ENCODE results near the gene ZDHHC6. TPM values are rescaled to one million over a fixed set of nuclear protein-coding genes. Genes with fewer than 3 reads are reported as not detected.
"Not testable (repeated sequence)": the region's sequence is repeated elsewhere in the genome, so short reads cannot be mapped to it uniquely, and the experiment has no call there.

ZDHHC6 gene
- total RNA-seq, 4 donors from 2014 or later, result 26.5 to 39.2 (median 34.1) TPM

DNA sequence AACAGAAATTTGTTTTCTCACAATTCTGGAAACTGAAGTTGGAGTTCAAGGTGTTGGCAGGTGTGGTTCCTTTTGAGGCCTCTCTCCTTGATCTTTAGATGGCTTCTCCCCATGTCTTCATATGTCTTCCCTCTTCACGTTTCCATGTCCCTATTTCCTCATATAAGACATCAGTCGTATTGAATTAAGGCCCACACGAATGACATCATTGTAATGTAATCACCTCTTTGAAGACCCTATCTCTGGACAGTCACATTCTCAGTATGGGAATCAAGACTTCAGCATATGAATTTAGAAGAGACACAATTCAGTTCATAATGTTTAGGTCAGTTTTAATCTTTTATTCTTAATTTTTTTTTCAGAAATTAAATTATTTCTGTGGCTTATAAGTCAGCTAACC is 20.1 kb upstream of the ZDHHC6 start:
- Histone ChIP-seq H3K27me3 (no peaks in the 10 kb centered on the region), H3K36me3 (peaks cover 12 to 16% of the 10 kb centered on the region in 2 donors), H3K9me3 (no peaks in the 10 kb centered on the region), H3K4me1 (no peaks in the 10 kb centered on the region), H3K4me3 (replicated peaks in 1 of 3) (no peak overlapping the region), H3K27ac (no peak overlapping the region)
- WGBS, 2 donors, result 92 to 95% methylated on average over 3 of the region's 3 CpGs
- no peak for TF ChIP-seq POLR2A (IDR thresholded peaks at IDR 0.05)
- TF ChIP-seq, protein P1, sequence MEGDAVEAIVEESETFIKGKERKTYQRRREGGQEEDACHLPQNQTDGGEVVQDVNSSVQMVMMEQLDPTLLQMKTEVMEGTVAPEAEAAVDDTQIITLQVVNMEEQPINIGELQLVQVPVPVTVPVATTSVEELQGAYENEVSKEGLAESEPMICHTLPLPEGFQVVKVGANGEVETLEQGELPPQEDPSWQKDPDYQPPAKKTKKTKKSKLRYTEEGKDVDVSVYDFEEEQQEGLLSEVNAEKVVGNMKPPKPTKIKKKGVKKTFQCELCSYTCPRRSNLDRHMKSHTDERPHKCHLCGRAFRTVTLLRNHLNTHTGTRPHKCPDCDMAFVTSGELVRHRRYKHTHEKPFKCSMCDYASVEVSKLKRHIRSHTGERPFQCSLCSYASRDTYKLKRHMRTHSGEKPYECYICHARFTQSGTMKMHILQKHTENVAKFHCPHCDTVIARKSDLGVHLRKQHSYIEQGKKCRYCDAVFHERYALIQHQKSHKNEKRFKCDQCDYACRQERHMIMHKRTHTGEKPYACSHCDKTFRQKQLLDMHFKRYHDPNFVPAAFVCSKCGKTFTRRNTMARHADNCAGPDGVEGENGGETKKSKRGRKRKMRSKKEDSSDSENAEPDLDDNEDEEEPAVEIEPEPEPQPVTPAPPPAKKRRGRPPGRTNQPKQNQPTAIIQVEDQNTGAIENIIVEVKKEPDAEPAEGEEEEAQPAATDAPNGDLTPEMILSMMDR (IDR thresholded peaks at IDR 0.05), result no peak
- intact Hi-C loops (cut with DNase I), result no loop called here
- no peak for DNase-seq

DNA sequence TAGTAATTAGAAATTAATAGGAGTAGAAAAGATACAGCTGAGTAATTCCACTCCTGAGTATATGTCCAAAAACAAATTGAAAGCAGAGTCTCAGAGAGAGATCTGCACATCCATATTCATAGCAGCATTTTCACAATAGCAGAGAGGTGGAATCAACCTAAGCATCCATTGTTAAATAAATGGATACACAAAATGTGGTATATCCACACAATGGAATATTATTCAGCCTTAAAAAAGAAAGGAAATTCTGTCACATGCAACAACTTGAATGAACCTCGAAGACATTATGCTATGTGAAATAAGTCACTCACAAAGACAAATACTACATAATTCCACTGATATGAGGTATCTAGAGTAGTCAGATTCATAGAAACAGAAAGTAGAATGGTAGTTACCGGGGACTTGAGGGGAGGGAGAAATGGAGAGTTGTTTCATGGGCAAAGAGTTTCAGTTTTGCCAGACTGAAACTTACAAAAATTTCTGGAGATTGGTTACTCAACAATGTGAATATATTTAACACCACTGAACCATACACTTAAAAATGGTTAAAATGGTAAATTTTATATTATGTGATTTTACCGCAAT is 18.7 kb upstream of the ZDHHC6 start:
- Histone ChIP-seq H3K4me3 (replicated peaks in 1 of 3) (no peak overlapping the region), H3K27me3 (no peaks in the 10 kb centered on the region), H3K4me1 (no peaks in the 10 kb centered on the region), H3K9me3 (no peaks in the 10 kb centered on the region), H3K27ac (no peak overlapping the region), H3K36me3 (peaks cover 12 to 16% of the 10 kb centered on the region in 2 donors)
- no peak for DNase-seq
- TF ChIP-seq, protein P1 (IDR thresholded peaks at IDR 0.05), result no peak
- no peak for TF ChIP-seq POLR2A (IDR thresholded peaks at IDR 0.05)
- intact Hi-C loops (cut with DNase I), result no loop called here
- WGBS, 2 donors, result 93 to 96% methylated on average over 3 of the region's 3 CpGs

DNA sequence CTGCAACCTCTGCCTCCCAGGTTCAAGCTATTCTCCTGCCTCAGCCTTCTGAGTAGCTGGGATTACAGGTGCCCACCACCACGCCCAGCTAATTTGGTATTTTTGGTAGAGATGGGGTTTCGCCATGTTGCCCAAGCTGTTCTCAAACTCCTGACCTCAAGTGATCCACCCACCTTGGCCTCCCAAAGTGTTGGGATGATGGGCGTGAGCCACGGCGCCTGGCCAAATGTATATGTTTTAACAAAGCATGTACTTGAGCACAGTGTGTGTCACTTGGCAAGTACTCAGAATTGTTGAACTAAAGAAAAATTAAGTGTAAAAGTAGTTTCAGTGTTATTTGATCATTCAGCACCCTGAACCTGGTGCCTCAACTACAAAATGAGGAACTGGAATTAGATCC is 17.4 kb upstream of the ZDHHC6 start:
- H3K9me3 ChIP-seq; H3K27me3 ChIP-seq; DNase-seq; H3K4me1 ChIP-seq; H3K27ac ChIP-seq; H3K4me3 ChIP-seq (replicated peaks in 1 of 3); intact Hi-C loops (cut with DNase I): not testable (repeated sequence)
- 94 to 98% methylated on average over 5 of the region's 5 CpGs for WGBS, 2 donors
- peaks cover 12 to 16% of the 10 kb centered on the region in 2 donors for H3K36me3 ChIP-seq

DNA sequence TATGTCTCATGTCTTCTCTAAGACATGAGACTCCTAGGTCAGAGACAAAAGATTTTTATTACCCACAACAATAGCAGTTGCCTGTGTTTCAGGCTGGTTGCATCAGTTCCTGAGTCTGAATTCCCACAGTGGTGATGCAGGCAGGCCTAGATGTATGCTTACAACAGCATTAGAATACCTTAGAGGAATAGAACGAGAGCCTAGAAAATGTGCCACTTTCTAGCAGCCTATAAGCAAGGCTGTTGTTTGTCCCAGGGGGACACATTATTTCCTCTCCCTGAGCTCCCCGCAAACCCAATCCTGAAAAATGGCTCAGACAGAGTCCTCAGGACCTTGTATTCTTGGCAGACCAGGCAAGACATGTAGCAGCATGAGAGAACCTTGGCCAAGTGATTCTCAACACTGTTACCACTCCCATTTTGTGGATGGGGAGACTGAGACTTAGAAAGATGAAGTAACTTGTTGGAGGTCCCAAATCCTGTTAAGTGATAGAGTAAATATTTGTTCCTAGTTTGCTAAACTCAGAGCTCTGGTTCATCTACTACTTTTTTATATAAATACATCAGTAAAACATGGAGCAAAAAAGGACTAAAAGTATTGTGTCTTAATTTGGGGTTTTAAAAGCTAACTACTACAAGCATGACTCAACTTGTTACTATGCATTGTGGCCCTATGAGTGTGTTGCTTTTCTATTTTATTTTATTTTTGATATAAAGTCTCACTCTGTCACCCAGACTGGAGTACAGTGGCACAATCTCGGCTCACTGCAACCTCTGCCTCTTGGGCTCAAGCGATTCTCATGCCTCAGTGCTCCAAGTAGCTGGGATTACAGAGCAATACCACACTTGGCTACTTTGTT is 14.5 kb upstream of the ZDHHC6 start:
- Histone ChIP-seq H3K4me3 (replicated peaks in 1 of 3) (no peak overlapping the region), H3K4me1 (no peaks in the 10 kb centered on the region), H3K27ac (no peak overlapping the region), H3K9me3 (no peaks in the 10 kb centered on the region), H3K36me3 (peaks cover 12 to 16% of the 10 kb centered on the region in 2 donors), H3K27me3 (no peaks in the 10 kb centered on the region)
- TF ChIP-seq, protein P1 (IDR thresholded peaks at IDR 0.05), result no peak
- TF ChIP-seq POLR2A (IDR thresholded peaks at IDR 0.05), result no peak
- WGBS, 2 donors, result 96 to 98% methylated on average over 4 of the region's 4 CpGs
- no peak for DNase-seq
- intact Hi-C loops (cut with DNase I), result no loop called here

DNA sequence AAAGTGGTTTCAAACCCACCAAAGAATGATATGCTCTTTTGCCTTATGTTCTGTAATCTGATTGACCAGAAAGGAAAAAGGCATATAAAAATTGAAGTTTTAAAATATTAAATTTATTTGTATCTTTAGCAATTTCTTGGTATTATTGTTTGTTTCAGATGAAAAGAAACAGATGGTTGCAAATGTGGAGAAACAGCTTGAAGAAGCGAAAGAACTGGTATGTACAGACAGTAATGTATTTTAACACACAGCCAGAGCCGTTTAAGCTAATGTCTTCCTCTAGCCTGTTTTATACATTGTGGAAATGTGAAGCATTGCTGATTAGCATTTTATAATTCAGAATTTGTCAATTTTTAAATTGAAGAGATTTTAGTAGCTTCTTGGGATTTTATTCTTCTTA is 13.7 kb upstream of the ZDHHC6 start:
- 95% methylated on average over 2 of the region's 2 CpGs for WGBS, 2 donors
- H3K4me3 ChIP-seq (replicated peaks in 1 of 3), result no peak overlapping the region
- peaks cover 8 to 9% of the 10 kb centered on the region in 2 donors for H3K36me3 ChIP-seq
- TF ChIP-seq, protein P1 (IDR thresholded peaks at IDR 0.05), result no peak
- no peak for TF ChIP-seq POLR2A (IDR thresholded peaks at IDR 0.05)
- intact Hi-C loops (cut with DNase I), result no loop called here
- DNase-seq, result no peak
- H3K4me1 ChIP-seq, result no peaks in the 10 kb centered on the region
- H3K27ac ChIP-seq, result no peak overlapping the region
- no peaks in the 10 kb centered on the region for H3K9me3 ChIP-seq
- no peaks in the 10 kb centered on the region for H3K27me3 ChIP-seq
